Fibroblast of gingiva (primary cell): ENCODE measurements around the gene TLK2.
A peak's percentile ranks its signal among the peaks of the same experiment; 100 is the strongest.
"Not testable (repeated sequence)": the region's sequence is repeated elsewhere in the genome, so short reads cannot be mapped to it uniquely, and the experiment has no call there.

Experiments used
- DNase-seq: peaks from one replicate; pipeline ENCODE4 v3.0.0-alpha.2; 2011; ENCODE audit warnings: low read depth

TLK2 gene

GRCh38 chr17:62478424-62478879 is at the start of gene TLK2:
TSS of gene TLK2 (plus strand) at chr17:62478825. CDS start at chr17:62481126, 2,301 bp downstream.
- DNase-seq: peak; percentile 84

DNA sequence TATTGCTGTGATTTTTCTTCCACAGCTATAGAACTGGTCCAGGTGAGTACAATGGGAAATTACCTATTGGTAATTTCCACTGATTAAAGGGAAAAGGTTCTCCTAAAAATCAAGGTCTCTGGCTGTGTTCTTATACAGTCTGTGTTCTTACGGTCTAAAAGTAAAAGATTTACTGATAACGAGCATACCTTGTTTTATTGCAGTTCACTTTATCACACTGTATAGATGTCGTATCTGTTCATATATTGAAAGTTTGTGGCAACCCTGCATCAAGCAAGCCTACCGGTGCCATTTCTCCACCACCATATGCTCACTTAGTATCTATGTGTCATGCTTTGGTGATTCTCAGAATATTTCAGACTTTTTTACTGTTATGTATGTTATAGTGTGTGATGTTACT is 43.4 kb upstream of the TLK2 start:
- DNase-seq: not testable (repeated sequence)

DNA sequence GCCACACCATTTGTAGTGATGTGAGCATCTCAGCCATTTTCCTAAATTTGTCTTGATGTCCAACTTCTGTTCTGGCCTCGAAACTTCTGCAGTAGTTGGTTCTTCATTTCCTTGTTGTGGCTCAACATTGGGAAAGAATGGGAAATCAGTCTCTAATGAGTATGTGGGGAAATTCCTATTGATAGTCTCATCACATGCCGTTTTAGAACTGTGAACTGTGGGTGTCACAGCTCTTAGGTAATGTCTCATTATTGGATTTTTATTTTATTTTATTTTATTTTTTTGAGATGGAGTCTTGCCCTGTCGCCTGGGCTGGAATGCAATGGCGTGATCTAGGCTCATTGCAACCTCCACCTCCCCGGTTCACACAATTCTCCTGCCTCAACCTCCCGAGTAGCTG is 37.4 kb upstream of the TLK2 start:
- not testable (repeated sequence) for DNase-seq

DNA sequence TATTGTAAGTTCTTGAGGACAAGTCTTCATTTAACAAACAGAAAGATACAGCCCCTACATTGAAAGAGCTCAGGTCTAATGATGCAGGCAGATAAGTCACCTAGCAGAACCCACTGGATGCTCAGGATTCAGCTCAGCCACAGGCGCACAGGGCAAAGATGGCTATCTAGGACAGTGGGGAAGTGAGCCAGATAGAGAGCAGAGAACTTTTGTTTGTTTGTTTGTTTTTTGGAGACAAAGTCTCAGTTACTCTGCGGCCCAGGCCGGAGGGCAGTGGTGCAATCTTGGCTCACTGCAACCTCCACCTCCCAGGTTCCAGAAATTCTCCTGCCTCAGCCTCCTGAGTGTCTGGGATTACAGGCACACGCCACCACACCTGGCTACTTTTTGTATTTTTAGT is 34.6 kb upstream of the TLK2 start:
- no peak for DNase-seq

DNA sequence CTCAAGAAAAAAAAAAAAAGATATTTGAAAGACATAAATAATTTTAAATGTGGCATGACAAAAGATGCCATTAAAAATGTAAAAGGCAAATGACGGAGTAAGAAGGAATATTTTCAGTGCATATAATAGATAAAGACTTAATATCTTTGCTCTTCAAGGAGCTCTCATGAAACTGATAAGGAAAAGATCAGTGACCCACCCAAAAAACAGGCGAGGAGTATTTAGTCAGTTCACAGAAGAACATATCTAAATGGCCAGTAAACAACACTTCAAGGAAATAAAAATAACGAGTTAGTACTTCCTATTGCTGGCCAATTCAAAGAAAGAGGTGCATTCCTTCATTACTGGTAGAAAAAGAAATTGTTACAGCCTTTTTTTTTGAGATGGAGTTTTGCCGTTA is 32.8 kb upstream of the TLK2 start:
- not testable (repeated sequence) for DNase-seq

GRCh38 chr17:62452195-62452594 is 26.4 kb upstream of the TLK2 start:
- not testable (repeated sequence) for DNase-seq

DNA sequence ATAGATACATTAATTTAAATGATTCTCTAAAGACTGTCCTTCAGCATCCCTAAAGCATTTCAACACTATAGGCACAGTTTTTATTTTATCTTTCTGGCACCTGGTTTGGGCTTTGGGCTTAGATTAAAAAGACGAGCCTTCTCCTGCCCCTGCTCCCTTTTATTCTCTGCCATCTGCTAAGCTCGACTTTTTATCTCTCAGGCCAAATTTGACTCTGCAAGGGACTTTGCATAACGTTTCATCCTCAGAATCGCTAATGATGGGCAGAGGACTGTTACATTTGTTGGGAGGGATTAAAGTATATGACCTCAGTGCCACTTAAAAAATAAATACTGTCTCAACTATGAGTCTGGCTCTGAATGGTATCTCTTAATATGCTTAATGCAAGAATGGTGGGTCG is 25.6 kb upstream of the TLK2 start:
- DNase-seq: not testable (repeated sequence)

DNA sequence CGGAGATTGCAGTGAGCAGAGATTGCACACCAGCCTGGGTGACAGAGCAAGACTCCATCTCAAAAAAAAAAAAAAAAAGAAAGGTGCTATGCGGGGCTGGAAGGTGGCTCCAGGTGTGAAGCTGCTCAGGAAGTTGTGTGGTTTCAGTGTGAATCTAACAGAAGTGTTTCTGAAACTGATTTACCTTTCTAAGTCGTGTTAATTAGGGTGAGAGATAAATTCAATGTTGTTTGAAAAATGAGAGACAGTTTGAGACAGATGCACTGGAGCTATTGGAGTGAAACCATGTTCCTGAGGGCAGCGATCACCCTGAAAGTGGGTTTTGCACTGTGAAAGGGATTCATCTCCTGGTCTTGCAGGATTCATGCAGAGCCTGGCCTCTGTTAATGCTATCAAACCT is 25.0 kb upstream of the TLK2 start:
- not testable (repeated sequence) for DNase-seq

DNA sequence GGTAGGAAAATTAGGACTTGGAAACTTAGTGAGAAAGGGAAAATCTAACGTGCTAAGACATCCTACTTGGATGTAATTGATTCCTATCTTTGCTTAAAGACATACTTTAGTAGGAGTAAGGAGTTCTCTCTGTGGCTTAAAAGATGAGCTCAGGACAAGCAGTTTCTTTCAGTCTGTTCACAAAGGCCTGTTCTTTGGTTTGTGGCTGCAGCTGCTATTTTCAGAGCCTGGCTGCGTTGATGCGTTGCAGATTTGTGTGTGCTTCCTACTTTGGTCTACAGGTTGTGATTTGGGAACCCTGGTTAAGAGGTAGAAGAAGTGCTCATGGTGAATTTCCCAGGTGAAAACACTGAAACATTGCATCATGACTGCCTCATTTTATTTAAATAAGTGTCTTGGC is 24.5 kb upstream of the TLK2 start:
- DNase-seq: not testable (repeated sequence)

GRCh38 chr17:62456016-62456415 is 22.6 kb upstream of the TLK2 start:
- DNase-seq: no peak

- not testable (repeated sequence) for DNase-seq
Observed at GRCh38 chr17:62458483-62458882, 20.1 kb upstream of the TLK2 start.

DNA sequence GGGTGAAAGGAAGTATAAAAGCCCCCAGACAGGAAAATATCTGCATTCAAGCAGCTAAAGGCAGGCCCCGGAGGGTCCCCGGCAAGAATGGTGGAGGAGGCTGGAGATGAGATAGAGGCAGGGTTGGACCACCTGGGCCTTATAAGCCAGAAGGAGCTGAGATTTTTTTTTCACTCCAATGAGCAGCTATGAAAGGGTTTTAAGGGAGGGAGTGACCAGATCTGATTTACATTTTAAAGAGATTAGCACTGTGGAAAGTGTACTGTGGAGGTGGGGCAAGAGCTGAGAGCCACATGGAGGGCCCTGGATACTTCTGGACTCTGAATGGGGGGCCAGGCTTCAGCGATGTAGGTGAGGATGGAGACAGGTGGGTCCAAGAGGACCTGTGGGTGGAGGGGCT is 14.2 kb upstream of the TLK2 start:
- DNase-seq: not testable (repeated sequence)

- not testable (repeated sequence) for DNase-seq
Observed at GRCh38 chr17:62465271-62465670, 13.4 kb upstream of the TLK2 start.

- DNase-seq: peak; percentile 37
Observed at GRCh38 chr17:62470666-62471379, 7.8 kb upstream of the TLK2 start.

DNA sequence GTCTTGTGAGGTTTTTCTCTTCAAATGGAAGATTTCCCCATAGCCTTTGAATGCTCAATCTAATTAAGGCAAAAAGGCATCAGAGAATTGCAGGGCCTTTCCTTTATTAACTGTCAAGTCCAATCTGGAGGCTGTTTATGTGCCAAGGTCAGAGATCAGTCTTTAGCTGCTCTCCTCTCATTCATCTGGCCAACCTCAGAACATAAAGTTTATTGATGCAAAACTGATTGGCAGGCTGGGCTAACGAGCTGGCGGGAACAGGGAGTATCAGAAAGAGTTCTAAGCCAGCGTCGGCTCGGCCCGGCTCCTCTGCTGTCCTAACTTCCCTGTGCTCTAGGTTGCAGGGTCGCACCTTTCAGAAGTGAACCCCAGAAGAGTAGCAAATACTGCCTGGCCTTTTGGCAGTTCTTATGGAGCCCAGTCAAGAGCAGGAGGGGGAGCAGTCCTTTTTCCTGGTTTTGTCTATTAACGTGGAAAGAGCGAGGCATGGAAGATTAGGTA is 7.2 kb upstream of the TLK2 start:
- not testable (repeated sequence) for DNase-seq

GRCh38 chr17:62473030-62473982 is 5.3 kb upstream of the TLK2 start:
- DNase-seq: not testable (repeated sequence)

DNA sequence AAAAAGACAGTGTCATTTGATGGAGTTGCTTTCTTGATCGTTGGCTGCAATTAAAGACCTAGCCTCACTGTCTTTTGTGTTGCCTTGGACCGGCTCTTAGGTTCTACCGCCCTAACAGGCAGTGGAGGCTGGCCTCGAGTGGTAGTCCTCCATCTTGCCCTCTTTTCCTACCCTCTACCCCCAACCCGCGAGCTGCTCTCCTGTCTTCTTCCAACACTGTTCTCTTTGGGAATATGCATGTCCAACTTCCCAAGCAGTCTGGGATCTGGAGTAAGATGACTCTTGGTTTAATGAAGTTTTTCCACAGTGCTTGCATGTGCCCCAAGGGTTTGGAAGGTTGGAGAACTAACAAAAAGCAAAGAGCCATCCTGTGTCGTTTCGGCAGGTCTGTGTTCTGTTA is 1.5 kb upstream of the TLK2 start:
- not testable (repeated sequence) for DNase-seq

- DNase-seq: not testable (repeated sequence)
Observed at GRCh38 chr17:62477718-62478408, 762 bp upstream of the TLK2 start.

DNA sequence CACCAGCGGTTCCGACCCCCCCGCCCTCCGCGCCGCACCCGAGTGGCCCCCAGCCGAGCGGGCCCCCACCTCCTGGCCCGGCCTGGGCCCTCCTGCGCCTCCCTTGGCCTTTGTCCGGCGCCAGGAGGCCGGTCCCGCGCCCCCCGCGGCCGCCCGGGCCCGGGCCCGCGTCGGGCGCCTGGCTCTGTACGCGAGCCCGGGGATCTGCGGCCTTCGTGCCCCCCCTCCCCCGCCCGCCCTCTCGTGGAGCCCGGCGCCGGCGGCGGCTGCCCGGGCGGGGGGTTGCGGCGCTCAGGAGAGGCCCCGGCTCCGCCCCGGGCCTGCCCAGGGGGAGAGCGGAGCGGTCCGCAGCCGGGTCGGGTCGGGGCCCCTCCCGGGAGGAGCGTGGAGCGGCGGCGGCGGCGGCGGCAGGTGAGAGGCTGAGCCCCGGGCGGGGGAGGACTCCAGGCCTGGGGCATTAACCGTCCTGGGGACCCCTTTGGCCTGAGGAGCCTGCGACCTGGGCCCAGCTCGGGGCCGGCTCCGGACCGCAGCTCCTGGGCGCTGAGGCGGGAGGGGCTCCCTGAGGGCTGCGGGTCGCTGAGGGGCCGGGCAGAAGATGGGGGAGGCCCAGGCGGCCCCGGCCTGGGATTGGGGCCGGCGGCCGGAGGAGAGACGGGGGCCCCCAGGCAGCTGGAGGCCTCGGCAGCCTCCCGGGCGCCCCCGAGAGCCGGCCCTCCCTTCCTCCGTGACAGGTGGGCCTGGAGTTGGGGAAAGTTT is 434 bp downstream of the TLK2 start:
- not testable (repeated sequence) for DNase-seq

- DNase-seq: not testable (repeated sequence)
Observed at GRCh38 chr17:62479639-62480258, 1.1 kb downstream of the TLK2 start.

GRCh38 chr17:62482553-62482952 is 3.9 kb downstream of the TLK2 start:
- DNase-seq: not testable (repeated sequence)
